Measurements from ENCODE around the gene NME8.

Gene NME8

GRCh38 chr7:37932543-37932942 is 84.1 kb downstream of the NME8 start:
- no peak for DNase-seq (ENCODE audit: low read depth in 2 of 2)

DNA sequence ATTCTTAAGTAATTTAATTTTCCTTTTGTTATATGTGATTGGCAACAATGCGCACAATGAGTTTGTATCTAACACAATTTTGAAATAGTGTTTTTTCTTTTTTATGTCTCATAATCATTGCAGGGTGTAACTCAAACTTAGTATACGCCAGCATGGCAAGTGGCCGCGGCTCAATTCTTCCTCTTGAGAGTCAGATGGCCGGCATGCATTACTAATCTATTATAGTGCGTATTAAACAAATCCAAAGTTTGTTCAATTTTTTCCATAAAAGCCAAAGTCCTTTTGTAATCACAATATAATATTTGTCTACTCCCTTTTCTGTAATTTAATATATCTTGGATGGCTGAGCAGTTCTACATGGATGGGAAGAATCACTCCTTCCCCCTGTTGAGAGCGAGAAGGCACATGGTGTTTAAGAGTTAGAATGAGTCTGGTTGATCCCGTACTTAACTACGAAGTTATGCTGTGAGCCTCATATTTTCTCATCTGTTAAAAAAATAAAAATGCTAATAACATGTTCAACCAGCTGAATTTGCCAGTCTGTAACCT is 84.7 kb downstream of the NME8 start:
- DNase-seq (ENCODE audit: low read depth in 2 of 2) = no peak

- no peak for DNase-seq (ENCODE audit: low read depth in 2 of 2)
These were observed 94.7 kb downstream of the NME8 start for GRCh38 chr7:37942934-37943610.

DNA sequence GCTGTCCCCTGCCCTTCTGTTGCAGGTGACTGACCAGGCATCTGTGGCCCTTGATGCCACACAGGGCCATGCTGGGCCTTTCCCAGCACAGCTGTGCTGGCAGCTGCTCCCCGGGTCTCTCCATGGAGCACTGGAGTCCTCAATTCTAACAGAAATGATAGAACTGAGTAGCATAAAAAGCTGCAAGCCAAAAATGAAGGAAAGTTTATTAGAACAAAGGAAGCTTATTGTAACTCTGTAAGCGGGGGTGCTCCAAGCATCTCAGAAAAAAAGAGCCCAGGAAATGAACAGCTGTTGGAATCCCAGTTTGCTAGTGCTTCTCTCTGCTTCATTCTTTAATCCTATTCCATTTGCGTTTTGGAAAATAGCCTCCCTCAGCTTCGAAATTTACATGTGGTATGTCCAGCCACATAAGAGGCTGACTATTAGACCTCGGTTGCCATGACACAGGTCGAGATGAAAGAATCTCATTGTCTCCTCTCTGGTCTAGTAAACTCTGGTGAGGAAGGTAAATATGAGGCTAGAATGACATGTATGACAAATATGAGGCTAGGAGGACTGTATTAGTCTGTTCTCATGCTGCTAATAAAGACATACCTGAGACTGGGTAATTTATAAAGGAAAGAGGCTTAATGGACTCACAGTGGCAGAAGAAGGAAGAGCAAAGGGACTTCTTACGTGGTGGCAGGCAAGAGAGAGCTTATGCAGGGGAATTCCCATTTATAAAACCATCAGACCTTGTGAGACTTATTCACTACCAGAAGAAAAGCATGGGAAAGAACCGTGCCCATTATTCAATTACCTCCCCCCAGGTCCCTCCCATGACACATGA is 95.7 kb downstream of the NME8 start:
- DNase-seq (ENCODE audit: low read depth in 2 of 2) = no peak

- no peak for DNase-seq (ENCODE audit: low read depth in 2 of 2)
These were observed 96.3 kb downstream of the NME8 start for GRCh38 chr7:37944737-37945054.

GRCh38 chr7:37945336-37945735 is 96.9 kb downstream of the NME8 start:
- DNase-seq (ENCODE audit: low read depth in 2 of 2) = no peak

DNA sequence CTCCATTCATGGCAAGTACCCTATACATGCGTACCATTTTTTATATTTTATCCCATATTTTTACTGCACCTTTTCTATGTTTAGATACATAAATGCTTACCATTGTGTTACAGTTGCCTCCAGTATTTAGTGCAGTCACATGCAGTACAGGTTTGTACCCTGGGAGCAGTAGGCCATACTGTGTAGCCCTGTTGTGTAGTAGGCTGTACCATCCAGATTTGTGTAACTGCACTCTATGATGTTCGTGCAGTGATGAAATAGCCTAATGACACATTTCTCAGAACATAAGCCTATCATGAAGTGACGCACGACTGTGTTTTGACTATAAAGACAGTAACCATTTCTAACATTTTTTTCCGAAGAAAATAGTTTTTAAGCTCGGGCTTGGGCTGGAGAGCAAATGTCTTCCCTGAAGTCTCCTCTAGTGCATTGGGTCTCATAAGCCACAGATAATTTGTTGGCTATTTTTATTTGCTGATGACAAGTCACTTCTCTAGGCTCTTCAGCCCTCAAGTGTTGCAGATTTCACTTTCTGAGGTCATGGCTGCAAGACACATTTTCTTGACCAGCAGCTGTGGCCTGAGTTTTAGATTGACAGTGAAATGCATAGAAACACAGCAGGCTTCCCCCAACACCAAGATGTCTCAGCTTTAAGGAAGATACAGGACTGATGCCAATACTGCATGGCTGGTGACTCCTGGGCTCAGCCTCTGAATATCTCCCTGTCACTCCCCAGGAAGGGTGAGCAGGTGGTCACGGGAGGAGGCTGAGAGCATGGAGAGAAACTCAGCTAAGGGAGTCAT is 98.9 kb downstream of the NME8 start:
- no peak for DNase-seq (ENCODE audit: low read depth in 2 of 2)

- DNase-seq (ENCODE audit: low read depth in 2 of 2) = no peak
These were observed 99.5 kb downstream of the NME8 start for GRCh38 chr7:37947941-37948210.

All from stimulated activated CD8-positive, alpha-beta memory T cell treated with anti-CD3 and anti-CD28 coated beads, Interleukin-15, amount 100 ng/mL, for 4 hours (primary cell).